ENCODE measurements around the gene CAPZA1.

DNA sequence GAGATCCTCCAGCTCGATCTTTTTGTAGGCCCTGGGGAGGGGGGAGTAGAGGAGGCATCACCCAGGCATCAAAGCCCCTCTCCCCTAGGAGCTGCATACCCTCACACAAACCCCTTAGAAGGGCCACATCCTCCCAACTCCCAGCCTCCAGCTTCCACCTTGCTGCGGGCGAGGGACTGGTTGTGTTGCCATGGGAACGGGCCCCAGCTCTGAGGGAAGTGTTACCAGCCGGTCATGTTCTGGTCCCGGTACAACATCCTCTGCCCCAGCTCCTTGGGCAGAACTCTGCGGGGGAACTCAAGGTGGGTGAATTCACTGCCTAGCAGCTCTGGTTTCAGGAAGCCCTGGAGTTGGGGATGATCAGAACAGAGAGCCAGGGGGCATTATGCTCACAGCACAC, 91.4 kb downstream of the CAPZA1 start:
- TF ChIP-seq POLR2AphosphoS5 (IDR thresholded peaks at IDR 0.05), result no peak
- TF ChIP-seq, protein P1, sequence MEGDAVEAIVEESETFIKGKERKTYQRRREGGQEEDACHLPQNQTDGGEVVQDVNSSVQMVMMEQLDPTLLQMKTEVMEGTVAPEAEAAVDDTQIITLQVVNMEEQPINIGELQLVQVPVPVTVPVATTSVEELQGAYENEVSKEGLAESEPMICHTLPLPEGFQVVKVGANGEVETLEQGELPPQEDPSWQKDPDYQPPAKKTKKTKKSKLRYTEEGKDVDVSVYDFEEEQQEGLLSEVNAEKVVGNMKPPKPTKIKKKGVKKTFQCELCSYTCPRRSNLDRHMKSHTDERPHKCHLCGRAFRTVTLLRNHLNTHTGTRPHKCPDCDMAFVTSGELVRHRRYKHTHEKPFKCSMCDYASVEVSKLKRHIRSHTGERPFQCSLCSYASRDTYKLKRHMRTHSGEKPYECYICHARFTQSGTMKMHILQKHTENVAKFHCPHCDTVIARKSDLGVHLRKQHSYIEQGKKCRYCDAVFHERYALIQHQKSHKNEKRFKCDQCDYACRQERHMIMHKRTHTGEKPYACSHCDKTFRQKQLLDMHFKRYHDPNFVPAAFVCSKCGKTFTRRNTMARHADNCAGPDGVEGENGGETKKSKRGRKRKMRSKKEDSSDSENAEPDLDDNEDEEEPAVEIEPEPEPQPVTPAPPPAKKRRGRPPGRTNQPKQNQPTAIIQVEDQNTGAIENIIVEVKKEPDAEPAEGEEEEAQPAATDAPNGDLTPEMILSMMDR (IDR thresholded peaks at IDR 0.05 in 8 of 11, conservative IDR thresholded peaks at IDR 0.05 in 3 of 11), result no peak
